HG03280 (cell line): Measurements from ENCODE around the gene OSBPL1A.

Experiments
- ATAC-seq: cut with Tn5 transposase; IDR thresholded peaks from one replicate; pipeline ENCODE4 v1.9.1; 2021; ENCODE audit warnings: mild to moderate bottlenecking, moderate library complexity; ENCODE audit not compliant: unreplicated experiment

Gene OSBPL1A

DNA sequence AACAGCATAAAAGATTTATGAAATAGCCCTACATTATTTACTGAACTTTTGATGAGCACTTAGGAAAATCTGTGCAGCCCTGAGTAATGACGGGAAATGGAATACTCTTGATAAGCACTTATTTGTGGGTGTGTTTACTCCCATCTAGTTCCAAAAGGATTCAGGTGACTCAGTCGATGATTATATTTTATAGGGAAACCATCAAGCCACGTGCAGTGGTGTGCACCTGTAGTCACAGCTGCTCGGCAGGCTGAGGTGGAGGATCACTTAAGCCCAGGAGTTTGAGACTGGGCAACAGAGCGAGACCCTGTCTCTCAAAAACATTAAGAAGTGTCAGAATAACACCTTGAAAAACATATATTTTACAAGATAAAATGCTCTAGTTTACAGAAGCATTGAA, 166.9 kb downstream of the OSBPL1A start:
- ATAC-seq, result no peak

DNA sequence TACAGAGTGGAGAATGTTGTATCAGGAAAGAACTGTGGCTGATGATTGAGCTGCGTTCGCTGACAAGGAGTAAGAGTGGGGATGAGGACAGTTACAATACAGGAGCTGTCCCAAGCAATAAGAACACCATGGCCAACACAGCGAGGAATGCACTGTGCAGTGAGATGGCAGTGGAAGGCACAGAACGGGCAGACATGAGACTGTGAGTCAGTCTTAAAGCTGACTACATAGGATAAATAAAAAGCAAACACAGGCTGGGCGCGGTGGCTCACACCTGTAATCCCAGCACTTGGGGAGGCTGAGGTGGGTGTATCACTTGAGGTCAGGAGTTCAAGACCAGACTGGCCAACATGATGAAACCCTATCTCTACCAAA, 169.0 kb downstream of the OSBPL1A start:
- no peak for ATAC-seq

DNA sequence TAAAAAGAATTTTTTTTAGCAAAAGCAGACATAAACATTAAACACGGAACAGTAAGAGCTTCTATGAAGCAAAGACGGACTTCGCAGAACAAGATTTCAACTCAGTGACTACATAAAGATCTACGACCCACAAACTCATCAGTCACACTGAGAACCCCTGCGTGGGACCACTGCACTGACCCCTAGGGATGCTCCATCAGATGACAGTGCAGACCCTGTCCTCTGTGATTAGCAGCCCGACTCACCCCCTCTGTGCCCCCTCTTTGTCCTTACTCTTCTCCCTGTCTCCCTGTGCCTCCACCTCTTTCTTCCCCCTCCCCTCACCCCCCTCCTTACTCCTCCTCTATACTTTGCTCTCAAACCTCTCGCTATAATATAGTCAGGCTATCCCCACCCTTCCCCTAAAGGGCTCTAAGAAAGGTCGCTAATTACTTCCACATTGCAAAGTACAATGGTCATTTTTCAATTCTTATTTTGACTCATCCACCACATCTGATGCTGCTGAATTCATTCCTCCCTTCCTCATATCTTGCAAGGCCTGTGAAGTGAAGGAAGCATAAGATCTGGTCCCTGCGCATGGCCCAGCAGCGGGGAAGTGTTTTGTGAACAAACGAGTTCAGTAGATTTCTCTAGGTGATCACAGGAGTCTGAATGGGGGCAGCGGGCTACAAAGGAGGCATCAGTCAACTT, 169.5 kb downstream of the OSBPL1A start:
- ATAC-seq, result no peak

DNA sequence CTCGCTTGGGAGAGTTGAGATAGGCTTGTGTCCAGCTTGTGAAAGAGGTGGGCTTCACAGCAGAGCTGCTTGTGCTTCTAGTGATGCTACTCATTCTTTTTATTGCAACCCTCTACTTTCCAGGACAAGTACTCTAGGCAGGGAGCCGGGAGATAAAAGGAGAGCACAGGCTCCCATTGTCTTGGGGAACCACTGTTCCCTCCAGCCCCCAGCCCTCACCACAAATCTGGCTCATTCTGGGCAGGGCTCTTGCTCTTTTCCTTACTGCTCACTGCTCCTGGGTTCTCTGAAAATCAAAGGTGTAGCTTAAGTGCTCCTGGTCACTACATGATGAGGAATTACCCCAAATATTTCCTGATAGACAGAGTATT, 177.3 kb downstream of the OSBPL1A start:
- ATAC-seq, result no peak

DNA sequence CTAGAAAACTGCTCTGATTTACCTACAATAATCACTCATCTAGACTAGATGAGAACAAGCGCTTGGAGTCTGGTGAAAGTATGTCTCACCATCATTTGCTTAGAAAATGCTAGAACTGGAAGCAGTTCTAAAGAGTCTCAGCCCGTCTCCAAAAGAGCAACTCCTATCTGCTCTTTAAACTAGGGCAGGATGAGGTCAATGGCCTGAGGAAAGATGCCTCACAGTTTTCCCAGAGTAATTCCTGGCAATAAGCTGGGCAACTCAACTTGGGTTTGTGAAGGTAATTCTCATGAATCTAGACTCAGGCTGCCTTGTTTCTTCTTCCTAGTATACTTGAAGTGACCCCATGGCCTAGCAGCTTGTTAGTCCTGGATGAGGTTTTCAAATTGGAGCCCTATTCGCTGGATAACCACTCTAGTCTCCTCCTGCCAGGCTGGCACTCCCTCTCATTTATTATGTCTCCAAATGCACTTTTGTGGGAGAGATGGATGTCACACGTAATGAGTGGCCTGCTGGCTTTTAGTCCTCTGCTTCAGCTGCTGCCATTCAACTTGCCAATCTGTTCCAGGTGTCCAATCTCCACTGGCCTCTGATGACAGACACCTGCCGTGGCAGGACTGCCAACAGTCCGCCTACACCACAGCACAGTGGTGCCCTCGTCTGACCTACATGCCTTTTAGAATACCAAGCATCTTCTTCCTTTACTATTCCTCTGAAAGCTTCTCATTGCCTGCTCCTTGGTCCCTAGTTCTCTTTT, 177.9 kb downstream of the OSBPL1A start:
- no peak for ATAC-seq

DNA sequence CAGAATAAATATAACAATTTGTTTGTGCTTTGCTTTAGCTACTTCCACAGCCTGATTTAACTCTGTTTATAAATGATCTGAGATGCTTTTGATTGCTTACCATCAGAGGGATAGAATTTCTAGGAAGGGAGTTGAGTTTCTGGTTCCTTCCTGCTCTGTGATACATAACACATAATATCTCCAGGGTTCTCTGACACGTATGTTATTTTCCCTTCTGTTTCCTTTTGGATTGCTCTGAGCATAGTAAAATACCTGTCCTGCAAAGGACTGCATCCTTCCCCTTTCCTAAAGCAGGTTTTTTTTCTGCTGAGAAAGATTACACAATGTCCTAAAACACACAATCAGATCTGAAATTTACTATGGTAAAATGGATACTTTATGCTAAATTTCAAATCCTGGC, 182.7 kb downstream of the OSBPL1A start:
- ATAC-seq, result no peak

DNA sequence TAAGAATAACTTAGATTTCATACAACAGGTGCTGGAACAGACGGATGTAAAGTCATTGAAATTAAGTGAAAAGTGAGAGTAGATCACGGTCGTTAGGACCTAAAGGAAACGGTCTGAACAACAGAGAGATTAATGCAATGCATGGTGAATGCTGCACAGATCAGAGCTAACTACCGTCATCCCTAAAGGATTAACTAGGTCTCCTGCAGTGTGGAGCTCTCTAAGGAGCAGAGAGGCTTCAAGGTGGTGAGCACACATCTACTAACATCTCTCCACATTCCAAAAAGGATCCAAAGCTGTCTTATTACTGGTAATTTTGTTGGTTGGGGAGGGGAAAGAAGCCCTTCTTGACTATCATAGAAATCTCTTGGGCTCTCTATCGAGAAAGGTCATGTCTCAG, 183.5 kb downstream of the OSBPL1A start:
- no peak for ATAC-seq

DNA sequence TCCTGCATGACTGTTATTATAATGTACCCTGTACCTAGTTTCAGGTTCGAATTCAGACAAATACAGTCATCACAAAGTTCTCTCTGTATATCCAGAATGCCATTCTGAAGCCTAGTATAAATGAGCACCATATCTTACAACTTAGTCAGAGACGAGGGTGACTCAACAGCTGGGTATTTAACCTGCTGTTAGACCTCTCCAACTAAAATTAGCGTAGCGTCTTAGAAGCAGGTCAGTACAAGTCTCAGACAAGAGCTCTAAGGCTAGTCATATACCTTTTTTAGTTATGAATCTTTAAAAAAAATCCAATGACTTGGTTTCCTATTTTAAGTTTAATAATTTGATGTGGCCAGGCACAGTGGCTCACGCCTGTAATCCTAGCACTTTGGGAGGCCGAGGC, 184.7 kb downstream of the OSBPL1A start:
- no peak for ATAC-seq

DNA sequence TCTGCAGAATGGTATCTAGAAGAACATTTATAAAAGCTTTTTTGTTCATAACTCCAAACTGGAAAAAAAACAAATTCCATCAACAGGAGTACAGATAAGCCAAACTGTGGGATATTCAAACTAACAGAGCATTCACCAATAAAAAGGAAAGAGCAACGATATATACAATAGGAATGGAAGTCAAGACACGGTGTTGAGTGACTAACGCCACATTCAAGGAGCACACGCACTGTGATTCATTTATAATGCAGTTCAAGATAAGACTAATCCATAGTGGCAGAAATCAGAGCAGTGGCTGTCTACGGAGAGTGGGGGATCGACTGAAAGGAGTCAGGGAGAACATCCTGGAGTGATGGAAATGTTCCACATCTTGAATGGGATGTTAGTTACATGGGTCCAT, 188.1 kb downstream of the OSBPL1A start:
- no peak for ATAC-seq

DNA sequence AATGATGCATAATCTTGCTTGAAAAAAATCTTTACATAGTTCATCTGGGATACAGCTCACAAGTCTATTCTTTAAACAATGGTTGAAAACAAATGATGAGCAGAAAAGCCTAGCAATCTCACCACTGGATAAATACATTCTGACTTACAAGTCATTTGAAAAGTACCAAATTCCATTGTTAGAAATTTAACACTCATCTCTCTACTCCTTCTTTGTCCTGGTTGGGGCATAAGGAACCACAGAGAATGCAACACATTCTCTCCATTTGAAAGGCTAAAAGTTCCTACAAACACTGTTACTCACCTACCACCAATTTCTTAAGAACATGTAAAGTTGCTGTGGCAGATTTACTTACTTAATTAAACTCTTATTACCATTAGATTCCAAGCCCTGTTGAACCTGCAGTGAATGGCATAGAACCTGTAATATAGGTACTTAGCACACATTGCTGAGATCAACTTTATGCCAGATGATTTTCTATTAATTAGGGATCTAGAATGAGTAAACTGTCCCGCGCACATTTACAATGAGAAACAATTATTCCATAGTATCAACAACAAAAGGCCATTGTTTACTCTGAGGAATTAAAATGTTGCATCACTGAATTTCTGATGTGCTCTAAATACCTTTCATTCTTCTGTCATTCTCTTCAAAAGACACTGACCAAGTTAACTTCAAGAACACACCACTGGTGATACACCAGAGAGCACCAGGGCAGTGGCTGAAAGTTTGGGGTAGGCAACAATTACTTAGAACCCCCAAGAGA, 189.2 kb downstream of the OSBPL1A start:
- ATAC-seq, result no peak

DNA sequence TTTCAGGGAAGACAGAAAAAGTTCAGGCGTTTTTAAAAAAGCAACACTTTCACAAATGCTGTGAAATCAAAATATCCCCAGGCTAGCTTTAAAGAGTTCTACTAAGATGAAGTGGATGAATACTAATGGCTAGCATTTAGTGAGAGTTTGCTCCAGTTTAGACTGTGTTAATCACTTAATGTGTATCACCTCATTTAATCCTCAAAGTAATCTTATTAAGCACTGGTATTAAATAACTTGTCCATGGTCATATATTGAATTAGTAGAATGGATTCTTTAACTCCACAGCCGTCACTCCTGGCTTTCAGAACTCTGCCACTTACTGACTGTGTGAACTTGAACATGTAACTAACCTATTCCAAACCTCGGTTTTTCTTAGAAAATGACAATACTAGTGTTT, 192.7 kb downstream of the OSBPL1A start:
- ATAC-seq, result no peak

DNA sequence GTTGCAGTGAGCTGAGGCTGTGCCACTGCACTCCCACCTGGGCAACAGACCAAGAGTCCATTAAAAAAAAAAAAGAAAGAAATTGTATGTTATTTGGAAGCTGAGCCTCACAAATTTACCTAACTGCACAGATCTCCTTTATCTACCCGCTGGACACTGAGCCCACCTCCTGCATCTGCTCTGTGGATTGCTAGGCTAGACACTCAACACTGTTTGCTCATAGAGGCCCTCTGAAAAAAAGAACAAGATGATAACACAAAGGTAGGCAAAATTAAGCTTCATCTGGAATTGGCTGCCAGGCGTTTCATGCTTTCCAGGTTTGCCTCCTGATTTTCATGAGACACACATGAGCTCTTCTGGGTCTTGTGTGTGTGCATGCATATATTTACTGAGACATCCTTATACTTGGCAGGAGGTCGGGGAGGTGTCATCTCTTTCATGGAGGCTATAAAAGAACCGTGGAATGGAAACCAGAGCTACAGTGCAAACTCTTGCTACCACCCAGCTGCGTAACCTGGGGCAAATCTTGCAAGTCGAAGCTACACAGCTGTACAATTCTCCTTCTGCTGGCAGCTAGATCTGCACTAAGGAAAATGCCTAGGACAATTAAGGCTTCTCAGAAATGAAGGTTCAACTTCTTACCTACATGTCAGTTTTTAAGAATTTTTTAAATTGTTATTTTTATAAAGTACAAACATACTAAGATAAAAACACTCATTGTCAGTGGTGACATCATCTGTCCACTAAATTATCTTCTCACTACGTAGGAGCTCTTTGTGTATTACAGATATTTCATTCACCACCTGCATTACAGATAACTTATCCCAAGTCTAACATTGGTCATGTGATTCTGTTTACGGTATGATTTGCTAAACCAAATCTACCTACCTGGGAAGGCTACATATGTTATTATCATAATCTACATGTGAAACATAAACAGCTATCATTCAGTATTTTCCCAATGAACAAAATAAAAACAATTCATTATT, 195.6 kb downstream of the OSBPL1A start:
- ATAC-seq, result no peak

DNA sequence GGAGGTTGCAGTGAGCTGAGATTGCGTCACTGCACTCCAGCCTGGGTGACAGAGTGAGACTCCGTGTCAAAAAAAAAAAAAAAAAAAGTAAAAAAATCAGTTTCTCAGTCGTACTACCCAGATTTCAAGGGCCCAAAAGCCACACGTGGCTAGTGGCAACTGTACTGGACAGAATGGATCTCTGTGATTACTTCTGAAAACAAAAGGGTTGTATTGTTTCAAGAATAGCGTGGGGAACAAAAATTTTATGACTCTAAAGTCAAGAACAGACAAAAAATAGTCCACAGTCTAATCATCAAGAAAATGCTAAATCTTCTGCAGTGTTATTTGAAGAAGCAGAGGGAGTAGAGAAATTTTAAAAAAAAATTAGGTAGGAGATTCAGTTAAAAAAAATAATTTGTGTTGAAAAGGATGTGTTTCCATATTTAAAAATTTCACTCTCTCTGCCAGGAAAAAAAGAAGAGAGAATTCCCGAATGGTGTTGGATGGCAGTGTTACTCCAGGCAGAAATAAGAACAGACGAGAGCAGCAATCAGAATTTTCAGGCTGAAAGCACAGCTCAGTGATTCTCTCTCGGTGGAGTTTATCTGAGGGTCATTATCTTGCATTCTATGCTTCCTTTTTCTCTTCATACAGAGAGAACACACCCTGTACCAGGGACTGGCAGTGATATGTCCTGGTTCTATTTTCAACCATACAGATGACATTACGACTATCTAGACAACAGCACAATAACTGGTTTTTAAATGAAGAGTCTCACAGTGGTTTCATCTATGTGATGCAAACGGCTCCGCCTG, 196.9 kb downstream of the OSBPL1A start:
- no peak for ATAC-seq

DNA sequence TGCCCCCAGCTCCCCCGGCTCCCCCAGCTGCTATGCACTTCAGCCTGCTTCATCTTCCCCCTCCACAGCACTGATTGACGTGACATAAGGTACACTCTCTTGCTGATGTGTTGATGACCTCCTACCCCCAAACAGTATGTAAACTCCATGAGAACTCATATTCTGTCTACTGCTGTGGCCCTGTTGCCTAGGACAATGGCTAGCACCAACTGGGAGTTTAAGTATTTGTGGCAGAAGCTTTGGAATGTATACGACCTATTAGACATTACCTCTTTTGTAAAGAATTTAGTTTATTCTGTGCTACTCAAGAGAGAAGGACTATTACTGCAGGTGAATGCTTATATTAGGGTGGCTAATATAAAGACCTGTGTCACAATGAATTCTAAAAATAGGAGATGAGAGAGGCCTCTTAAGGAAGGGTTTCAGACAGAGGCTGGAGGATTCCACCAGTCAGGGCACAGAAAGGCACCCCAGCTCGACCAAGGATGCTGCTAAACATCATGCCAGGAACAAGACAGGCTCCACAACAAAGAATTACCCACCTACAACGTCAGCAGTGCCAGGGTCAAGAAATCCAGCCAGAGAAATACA, 198.2 kb downstream of the OSBPL1A start:
- ATAC-seq, result no peak

DNA sequence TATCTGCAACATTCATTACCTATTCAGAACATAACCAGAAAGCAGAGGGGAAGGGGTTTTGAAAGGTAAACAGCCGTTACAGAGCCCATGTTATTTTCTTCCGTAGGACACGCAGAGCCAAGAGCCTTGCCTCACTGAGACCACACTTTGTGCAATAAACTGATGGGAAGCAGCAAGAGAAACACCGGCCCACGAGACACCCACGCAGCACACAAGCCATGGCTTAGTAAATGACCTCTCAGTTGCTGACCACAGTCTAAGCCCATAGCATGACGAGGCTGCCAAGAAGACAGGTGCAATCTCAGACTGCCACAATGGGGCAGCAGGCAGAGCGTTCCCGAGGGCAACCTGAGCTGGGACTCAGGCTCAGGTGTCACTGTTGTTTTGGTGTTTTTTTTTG, 199.2 kb downstream of the OSBPL1A start:
- ATAC-seq, result no peak

DNA sequence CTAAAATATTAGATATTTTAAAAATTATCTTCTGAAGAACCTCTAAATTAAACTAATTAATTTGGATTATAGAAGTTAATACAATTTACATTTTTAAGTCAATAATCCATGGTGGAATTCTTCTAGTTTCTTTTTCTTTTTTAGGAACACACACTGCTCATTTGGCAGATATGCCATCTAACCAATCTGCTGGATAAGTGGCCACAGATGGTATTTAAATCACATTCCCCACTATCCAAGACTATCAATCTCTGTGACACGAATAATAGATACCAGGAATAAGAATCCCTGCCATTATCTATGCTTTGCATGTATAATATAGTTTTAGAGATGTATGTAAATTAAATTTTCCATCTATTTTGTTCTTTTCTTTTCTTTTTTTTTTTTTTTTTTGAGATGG, 200.2 kb downstream of the OSBPL1A start:
- no peak for ATAC-seq

DNA sequence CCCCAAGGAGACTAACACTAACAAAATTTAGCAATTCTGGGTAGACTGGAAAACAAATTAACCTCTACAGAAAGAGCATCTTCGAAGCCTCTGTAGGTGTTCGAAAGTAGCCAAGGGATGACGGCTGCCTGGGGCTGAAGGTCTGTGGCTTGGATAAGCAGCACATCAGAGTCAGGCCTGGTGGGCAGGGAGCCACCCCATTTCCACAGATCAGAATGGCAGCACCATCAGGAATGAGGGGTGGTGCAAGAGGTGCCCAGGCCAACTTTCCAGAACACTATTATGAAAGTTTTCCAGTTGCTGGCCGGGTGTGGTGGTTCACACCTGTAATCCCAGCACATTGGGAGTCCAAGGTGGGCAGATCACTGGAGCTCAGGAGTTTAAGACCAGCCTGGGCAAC, 200.9 kb downstream of the OSBPL1A start:
- no peak for ATAC-seq

DNA sequence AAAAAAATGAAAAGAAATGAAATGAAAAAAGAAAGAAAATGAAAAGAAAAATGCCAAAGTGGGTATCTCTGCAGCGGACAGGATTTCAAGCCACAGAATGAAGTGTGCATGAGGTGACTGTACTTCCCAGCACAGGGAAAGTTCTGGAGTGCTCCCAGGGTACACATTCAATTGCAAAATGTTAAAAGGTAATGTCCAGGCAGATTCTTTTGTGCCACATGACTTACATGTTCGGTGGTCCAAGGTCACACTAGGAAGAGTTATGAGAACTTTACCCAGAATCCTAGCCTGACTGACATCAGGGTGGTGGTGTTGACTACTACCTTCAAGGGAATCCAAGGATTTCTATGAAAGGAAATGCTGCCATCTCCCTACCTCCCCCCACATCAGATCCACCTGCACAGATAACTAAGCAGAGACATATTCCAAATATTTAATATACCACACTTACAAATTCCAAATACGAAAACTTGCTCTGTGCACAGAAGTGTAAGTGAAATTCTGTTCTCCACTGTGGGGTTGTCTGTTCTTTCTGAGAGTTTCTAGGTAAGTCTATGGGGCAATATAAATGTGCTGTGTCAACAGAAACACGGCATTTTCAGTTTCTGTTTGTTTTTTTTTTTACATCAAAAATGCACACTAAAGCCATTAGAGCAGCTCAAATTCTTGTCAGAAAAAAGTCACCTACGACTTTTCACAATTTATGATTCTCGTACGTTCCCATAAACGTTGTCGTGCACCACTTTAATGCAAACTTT, 202.1 kb downstream of the OSBPL1A start:
- ATAC-seq, result no peak

DNA sequence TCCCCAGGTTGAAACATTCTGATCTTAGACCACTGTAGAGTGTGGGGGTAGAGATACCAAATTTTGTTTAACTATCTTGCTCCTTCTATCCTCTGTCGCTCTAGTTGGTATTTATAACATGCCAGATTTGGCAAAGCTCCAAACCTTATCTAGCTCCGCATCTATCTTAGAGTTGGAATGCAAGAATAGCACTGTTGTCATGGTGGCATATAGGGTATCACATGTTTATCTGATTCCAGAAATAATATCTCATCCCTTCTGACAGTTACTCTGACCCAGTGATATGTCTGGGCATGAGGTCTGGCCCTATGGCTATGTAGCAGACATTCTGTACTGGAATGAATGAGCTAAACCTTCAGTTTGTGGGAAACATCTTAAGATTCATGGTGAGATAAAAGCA, 207.0 kb downstream of the OSBPL1A start:
- no peak for ATAC-seq
